ENCODE data around the gene STK11IP.

DNA sequence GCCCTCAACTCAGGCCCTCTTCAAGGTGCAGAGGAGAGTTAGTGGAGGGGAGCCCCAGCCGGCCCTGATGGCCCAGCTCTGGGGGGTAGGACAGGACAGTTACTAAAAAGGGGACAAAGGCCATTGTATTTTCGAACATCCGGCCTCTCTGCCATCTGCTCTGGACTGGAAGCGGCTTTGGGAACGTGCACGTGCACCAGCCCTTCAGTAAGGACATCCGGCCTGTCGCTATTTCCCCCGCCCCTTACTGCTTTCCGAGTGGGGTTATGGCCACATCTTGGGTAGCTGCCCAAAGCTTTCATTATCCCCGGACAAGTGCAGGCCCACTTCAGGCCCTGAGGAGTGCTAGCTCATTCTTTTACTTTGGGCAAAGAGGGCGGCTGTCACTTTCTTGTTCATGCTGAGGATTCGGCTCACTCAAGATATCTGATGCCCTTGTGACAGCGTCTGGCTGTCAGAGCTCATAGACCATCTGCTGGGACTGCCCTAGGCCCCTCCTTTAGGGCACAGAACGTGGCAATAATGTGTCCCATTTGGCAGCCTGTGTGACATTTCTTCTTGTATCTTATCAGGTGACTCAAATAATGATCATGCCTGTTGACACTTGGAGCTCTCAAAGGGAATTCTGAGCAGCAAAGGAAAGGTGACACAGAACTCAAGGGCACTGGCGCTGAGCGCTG, 47.3 kb downstream of the STK11IP start:
- no peak for TF ChIP-seq EZH2 (IDR thresholded peaks at IDR 0.05; ENCODE audit: borderline replicate concordance, insufficient read depth, low read depth, low read length, poor library complexity, severe bottlenecking)
- TF ChIP-seq, protein P1, sequence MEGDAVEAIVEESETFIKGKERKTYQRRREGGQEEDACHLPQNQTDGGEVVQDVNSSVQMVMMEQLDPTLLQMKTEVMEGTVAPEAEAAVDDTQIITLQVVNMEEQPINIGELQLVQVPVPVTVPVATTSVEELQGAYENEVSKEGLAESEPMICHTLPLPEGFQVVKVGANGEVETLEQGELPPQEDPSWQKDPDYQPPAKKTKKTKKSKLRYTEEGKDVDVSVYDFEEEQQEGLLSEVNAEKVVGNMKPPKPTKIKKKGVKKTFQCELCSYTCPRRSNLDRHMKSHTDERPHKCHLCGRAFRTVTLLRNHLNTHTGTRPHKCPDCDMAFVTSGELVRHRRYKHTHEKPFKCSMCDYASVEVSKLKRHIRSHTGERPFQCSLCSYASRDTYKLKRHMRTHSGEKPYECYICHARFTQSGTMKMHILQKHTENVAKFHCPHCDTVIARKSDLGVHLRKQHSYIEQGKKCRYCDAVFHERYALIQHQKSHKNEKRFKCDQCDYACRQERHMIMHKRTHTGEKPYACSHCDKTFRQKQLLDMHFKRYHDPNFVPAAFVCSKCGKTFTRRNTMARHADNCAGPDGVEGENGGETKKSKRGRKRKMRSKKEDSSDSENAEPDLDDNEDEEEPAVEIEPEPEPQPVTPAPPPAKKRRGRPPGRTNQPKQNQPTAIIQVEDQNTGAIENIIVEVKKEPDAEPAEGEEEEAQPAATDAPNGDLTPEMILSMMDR (IDR thresholded peaks at IDR 0.05): no peak
